GM23248 (cell line): Measurements from ENCODE around the gene INHBC. TPM values are rescaled to one million over a fixed set of nuclear protein-coding genes. Genes with fewer than 3 reads are reported as not detected.

Experiments used
- DNase-seq: peaks from one replicate; pipeline ENCODE4 v3.0.0-alpha.2; 2015
- H2AFZ ChIP-seq: fragments of 200-600 bp; sonication (generic); 2 replicates; pipeline ENCODE4 v1.6.1; 2016; ENCODE audit warnings: antibody characterized with exemption
- H3F3A ChIP-seq: fragments of 200-600 bp; sonication (generic); 2 replicates; pipeline ENCODE4 v1.6.1; 2016; ENCODE audit warnings: mild to moderate bottlenecking, antibody characterized with exemption, mixed run types; ENCODE audit not compliant: insufficient read depth
- H3K27ac ChIP-seq: fragments of 200-600 bp; sonication (generic); 2 replicates; pipeline ENCODE4 v1.5.1; 2016; ENCODE audit warnings: mild to moderate bottlenecking
- H3K27me3 ChIP-seq: fragments of 200-600 bp; sonication (generic); replicated peaks from 2 replicates; pipeline ENCODE4 v1.6.1; 2016; ENCODE audit warnings: mild to moderate bottlenecking; ENCODE audit not compliant: insufficient read depth
- H3K36me3 ChIP-seq: fragments of 200-600 bp; sonication (generic); 2 replicates; pipeline ENCODE4 v1.6.1; 2016; ENCODE audit warnings: low read depth, mild to moderate bottlenecking
- H3K4me1 ChIP-seq: fragments of 200-600 bp; sonication (generic); 2 replicates; pipeline ENCODE4 v1.6.1; 2016; ENCODE audit warnings: mild to moderate bottlenecking; ENCODE audit not compliant: insufficient read depth
- H3K4me2 ChIP-seq: fragments of 200-600 bp; sonication (generic); one replicate; pipeline ENCODE4 v1.6.1; 2016; ENCODE audit warnings: mild to moderate bottlenecking; ENCODE audit not compliant: unreplicated experiment
- H3K4me3 ChIP-seq: fragments of 200-600 bp; sonication (generic); 2 replicates; pipeline ENCODE4 v1.5.1; 2016; ENCODE audit warnings: mild to moderate bottlenecking
- H3K79me2 ChIP-seq: fragments of 200-600 bp; sonication (generic); 2 replicates; pipeline ENCODE4 v1.6.1; 2016; ENCODE audit warnings: mild to moderate bottlenecking; ENCODE audit not compliant: insufficient read depth
- H3K9ac ChIP-seq: fragments of 200-600 bp; sonication (generic); 2 replicates; pipeline ENCODE4 v1.6.1; 2016; ENCODE audit warnings: mild to moderate bottlenecking
- H3K9me2 ChIP-seq: fragments of 200-600 bp; sonication (generic); 2 replicates; pipeline ENCODE4 v1.6.1; 2016; ENCODE audit warnings: mixed run types, mild to moderate bottlenecking, moderate library complexity; ENCODE audit not compliant: insufficient read depth
- H3K9me3 ChIP-seq: fragments of 200-600 bp; sonication (generic); one replicate; pipeline ENCODE4 v1.6.1; 2017; ENCODE audit warnings: low read depth
- H4K20me1 ChIP-seq: fragments of 200-600 bp; sonication (generic); 2 replicates; pipeline ENCODE4 v1.6.0; 2016; ENCODE audit not compliant: insufficient read depth
- EZH2 ChIP-seq: fragments of 200-600 bp; sonication (generic); IDR thresholded peaks from 2 replicates; pipeline ENCODE4 v1.6.1; 2018; ENCODE audit warnings: antibody characterized with exemption, mild to moderate bottlenecking; ENCODE audit not compliant: insufficient read depth, poor library complexity, severe bottlenecking
- EZH2phosphoT487 ChIP-seq: fragments of 200-600 bp; sonication (generic); IDR thresholded peaks from 2 replicates; pipeline ENCODE4 v1.6.1; 2018; ENCODE audit warnings: antibody characterized with exemption, moderate library complexity, mild to moderate bottlenecking, low read depth; ENCODE audit not compliant: insufficient read depth
- WGBS, 2 experiments: methylation state at CpG; one replicate each; pipeline ENCODE4 v1.1.6; 2015 to 2017; ENCODE audit warnings: low lambda C conversion rate in 2 of 2, low coverage in 1 of 2; ENCODE audit errors: missing lambda C conversion rate in 2 of 2; 5-methylcytosine and 5-hydroxymethylcytosine counted together
- in situ Hi-C: fragments of 300-500 bp; cut with MboI; formaldehyde crosslinking; loops from 2 replicates; pipeline ENCODE4 v1.15.0; 2020
- polyA plus RNA-seq: library from polyadenylated mRNA; unstranded; fragments of >200 nt; fragmentation: Nextera tagmentation; extraction: Ambion mirVana; gene quantifications from 2 replicates; pipeline ENCODE4 v1.2.1, GENCODE V29; 2016
- total RNA-seq: library from RNA; depleted of rRNA; stranded (reverse); fragments of >200 nt; shearing (Covaris generic); gene quantifications from 2 replicates; pipeline ENCODE4 v1.2.3, GENCODE V29; 2014

INHBC gene
- total and polyA plus RNA-seq, 2 experiments from 2014 or later = not detected

GRCh38 chr12:57415088-57415487, 19.5 kb upstream of the INHBC start:
- TF ChIP-seq EZH2phosphoT487 (no peak), EZH2 (no peak)
- H3K4me1 ChIP-seq = peaks cover 8% of the 10 kb centered on the region
- no peak overlapping the region for H3K9ac ChIP-seq
- WGBS, 2 experiments = 98 to 100% methylated on average over 2 of the region's 2 CpGs
- peaks cover 4% of the 10 kb centered on the region; the same call in 1 of the 2 replicates for H3F3A ChIP-seq
- no peaks in the 10 kb centered on the region for H3K9me2 ChIP-seq
- no peaks in the 10 kb centered on the region for H3K27me3 ChIP-seq
- H3K4me2 ChIP-seq = no peak overlapping the region
- DNase-seq = no peak
- H4K20me1 ChIP-seq = no peaks in the 10 kb centered on the region
- H3K4me3 ChIP-seq = no peak overlapping the region
- no peaks in the 10 kb centered on the region for H3K36me3 ChIP-seq
- H3K27ac ChIP-seq = no peak overlapping the region
- peaks cover 98% of the 10 kb centered on the region for H3K79me2 ChIP-seq
- H3K9me3 ChIP-seq = no peaks in the 10 kb centered on the region
- no peak overlapping the region for H2AFZ ChIP-seq
- in situ Hi-C loops = no loop called here

DNA sequence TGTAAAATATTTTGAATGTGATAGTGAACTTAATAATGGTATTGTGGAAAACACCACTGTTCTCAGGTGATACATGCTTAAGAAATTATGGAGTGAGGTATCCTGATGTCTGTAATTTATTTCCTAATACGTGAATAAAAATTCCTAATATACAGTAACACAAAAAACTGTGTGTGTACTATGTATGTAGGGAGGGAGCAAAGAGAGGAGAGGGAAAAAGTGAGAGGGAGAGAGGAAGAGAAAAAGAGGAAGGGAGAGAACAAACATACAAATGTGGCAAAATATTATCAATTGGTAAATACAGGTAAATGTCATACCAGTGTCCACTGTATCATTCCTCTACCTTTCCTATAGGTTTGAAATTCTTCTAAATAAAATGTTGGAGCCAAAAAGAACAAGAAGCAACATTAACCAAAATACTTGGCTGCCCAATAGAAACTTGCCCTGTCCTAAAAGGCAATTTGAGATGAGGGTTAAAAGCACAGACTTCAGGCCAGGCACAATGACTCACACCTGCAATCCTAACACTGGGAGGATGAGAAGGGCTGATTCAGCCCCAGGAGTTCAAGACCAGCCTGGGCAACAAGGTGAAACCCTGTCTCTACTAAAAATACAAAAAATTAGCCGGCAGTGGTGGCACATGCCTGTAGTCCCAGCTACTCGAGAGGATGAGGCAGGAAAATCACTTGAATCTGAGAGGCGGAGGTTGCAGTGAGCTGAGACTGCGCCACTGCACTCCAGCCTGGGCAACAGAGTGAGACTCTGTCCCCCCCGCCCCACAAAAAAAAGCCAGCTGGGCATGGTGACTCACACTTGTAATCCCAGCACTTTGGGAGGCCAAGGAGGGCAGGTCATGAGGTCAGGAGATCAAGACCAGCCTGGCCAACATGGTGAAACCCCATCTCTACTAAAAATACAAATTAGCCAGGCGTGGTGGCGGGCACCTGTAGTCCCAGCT, 18.3 kb upstream of the INHBC start:
- WGBS, 2 experiments = 73 to 85% methylated on average over 7 to 8 of the region's 8 CpGs
- Histone ChIP-seq H3K36me3 (no peaks in the 10 kb centered on the region), H3K9ac (no peak overlapping the region), H3K9me2 (no peaks in the 10 kb centered on the region), H3K9me3 (no peaks in the 10 kb centered on the region), H3K4me1 (peaks cover 8% of the 10 kb centered on the region), H2AFZ (no peak overlapping the region), H4K20me1 (no peaks in the 10 kb centered on the region), H3F3A (peaks cover 4% of the 10 kb centered on the region; the same call in 1 of the 2 replicates), H3K4me3 (no peak overlapping the region), H3K27ac (peak overlapping the region; percentile 9; the same call in 1 of the 2 replicates), H3K4me2 (no peak overlapping the region), H3K79me2 (peaks cover 98% of the 10 kb centered on the region), H3K27me3 (no peaks in the 10 kb centered on the region)
- in situ Hi-C loops = no loop called here
- no peak for TF ChIP-seq EZH2
- peak; percentile 65 for DNase-seq

- H2AFZ ChIP-seq = no peak overlapping the region
- no peaks in the 10 kb centered on the region for H3K9me3 ChIP-seq
- no peak overlapping the region for H3K27ac ChIP-seq
- DNase-seq = no peak
- no peak overlapping the region for H3K9ac ChIP-seq
- H3K4me3 ChIP-seq = no peak overlapping the region
- no peaks in the 10 kb centered on the region for H4K20me1 ChIP-seq
- no peaks in the 10 kb centered on the region for H3K27me3 ChIP-seq
- H3K36me3 ChIP-seq = no peaks in the 10 kb centered on the region
- WGBS, 2 experiments = 96 to 99% methylated on average over 9 of the region's 9 CpGs
- H3F3A ChIP-seq = peaks cover 4% of the 10 kb centered on the region; the same call in 1 of the 2 replicates
- no peak for TF ChIP-seq EZH2phosphoT487
- no peak for TF ChIP-seq EZH2
- peaks cover 98% of the 10 kb centered on the region for H3K79me2 ChIP-seq
- no peaks in the 10 kb centered on the region for H3K9me2 ChIP-seq
- H3K4me1 ChIP-seq = peaks cover 8% of the 10 kb centered on the region
- in situ Hi-C loops = no loop called here
- no peak overlapping the region for H3K4me2 ChIP-seq
Measured at GRCh38 chr12:57418255-57418654, 16.3 kb upstream of the INHBC start.

GRCh38 chr12:57419495-57419894, 15.1 kb upstream of the INHBC start:
- Histone ChIP-seq H3K9me2 (no peaks in the 10 kb centered on the region), H3K4me1 (peaks cover 8% of the 10 kb centered on the region), H3K27ac (no peak overlapping the region), H2AFZ (no peak overlapping the region), H3K36me3 (no peaks in the 10 kb centered on the region), H3K27me3 (no peaks in the 10 kb centered on the region), H3K9me3 (no peaks in the 10 kb centered on the region), H3K4me2 (no peak overlapping the region), H3F3A (peaks cover 4% of the 10 kb centered on the region; the same call in 1 of the 2 replicates), H3K79me2 (peaks cover 98% of the 10 kb centered on the region), H3K4me3 (no peak overlapping the region), H4K20me1 (no peaks in the 10 kb centered on the region), H3K9ac (no peak overlapping the region)
- 90 to 100% methylated on average over 2 of the region's 2 CpGs for WGBS, 2 experiments
- in situ Hi-C loops = no loop called here
- DNase-seq = no peak
- TF ChIP-seq EZH2phosphoT487 (no peak), EZH2 (no peak)
